Skeletal muscle tissue (tissue), 4 donors: ENCODE results near the gene EHMT1. TPM values are rescaled to one million over a fixed set of nuclear protein-coding genes. Genes with fewer than 3 reads are reported as not detected.
A peak's percentile ranks its signal among the peaks of the same experiment; 100 is the strongest.
"Not testable (repeated sequence)": the region's sequence is repeated elsewhere in the genome, so short reads cannot be mapped to it uniquely, and the experiment has no call there.

Experiments
- H3K27ac ChIP-seq: one replicate; pipeline ENCODE4 v1.7.0; 2013; ENCODE audit warnings: mild to moderate bottlenecking, low read depth, low read length, inconsistent platforms
- H3K27me3 ChIP-seq, 3 donors: one replicate each; pipeline ENCODE4 v1.7.0; 2013; ENCODE audit warnings: low read length in 3 of 3; ENCODE audit not compliant: control insufficient read depth in 3 of 3, insufficient read depth in 3 of 3
- H3K36me3 ChIP-seq, 3 donors: one replicate each; pipeline ENCODE4 v1.7.0; 2013; ENCODE audit warnings: low read length in 3 of 3; ENCODE audit not compliant: control insufficient read depth in 3 of 3, insufficient read depth in 3 of 3
- H3K4me1 ChIP-seq, 3 donors: one replicate each; pipeline ENCODE4 v1.7.0; 2013; ENCODE audit warnings: low read length in 3 of 3, mild to moderate bottlenecking in 3 of 3; ENCODE audit not compliant: control insufficient read depth in 3 of 3, insufficient read depth in 3 of 3
- H3K4me3 ChIP-seq, 3 donors: one replicate each; pipeline ENCODE4 v1.7.0; 2013; ENCODE audit warnings: low read length in 3 of 3
- H3K9ac ChIP-seq, 3 donors: one replicate each; pipeline ENCODE4 v1.7.0; 2013; ENCODE audit warnings: low read length in 3 of 3, mild to moderate bottlenecking in 3 of 3, moderate library complexity in 2 of 3, low read depth in 1 of 3
- H3K9me3 ChIP-seq, 3 donors: one replicate each; pipeline ENCODE4 v1.7.0; 2013; ENCODE audit warnings: low read length in 3 of 3; ENCODE audit not compliant: control insufficient read depth in 3 of 3
- total RNA-seq: library from RNA; depleted of rRNA; stranded (reverse); fragments of >200 nt; gene quantifications from one replicate; pipeline ENCODE4 v1.2.3, GENCODE V29; 2014
- donor health status: Osteomylitis.

EHMT1 gene
- total RNA-seq, 1 donor from 2014 or later, result 43.3 TPM

DNA sequence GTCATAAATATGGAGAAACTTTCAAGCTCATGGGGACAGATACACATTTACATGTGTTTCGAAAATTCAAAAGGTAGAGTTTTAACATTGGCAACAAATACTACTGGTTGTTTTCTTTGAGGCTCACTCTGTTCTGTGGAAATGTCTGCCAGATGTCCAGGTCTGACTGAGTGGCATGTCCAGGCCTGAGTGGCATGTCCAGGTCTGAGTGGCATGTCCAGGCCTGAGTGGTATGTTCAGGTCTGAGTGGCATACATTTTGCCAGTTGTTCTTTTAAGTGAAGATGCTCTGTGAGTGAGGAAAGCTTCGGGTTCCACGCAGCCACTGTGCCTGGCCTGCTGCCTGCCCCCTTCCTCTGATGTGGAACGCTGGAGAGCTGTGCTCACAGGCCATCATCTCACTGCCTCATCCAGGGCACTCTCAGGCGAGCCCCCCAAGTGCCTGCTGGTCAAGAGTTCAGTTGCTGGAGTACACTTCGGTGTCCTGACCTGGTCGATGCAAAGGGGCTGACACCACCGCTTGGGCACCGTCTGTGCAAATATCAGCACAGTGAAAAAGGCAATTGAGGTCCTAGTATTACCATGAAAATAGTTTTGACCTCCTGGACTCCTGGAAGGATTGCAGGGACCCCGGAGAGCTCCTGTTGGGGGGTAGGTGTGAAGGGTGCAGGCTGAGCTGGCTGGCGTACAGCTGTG, 89.9 kb downstream of the EHMT1 start:
- H3K27me3 ChIP-seq, result no peaks in the 10 kb centered on the region
- H3K4me1 ChIP-seq, result peaks cover 5 to 12% (median 8%) of the 10 kb centered on the region in 3 donors
- H3K9ac ChIP-seq, result no peak overlapping the region
- H3K27ac ChIP-seq, result no peak overlapping the region
- no peaks in the 10 kb centered on the region for H3K9me3 ChIP-seq
- peaks cover 5 to 14% (median 12%) of the 10 kb centered on the region in 3 donors for H3K36me3 ChIP-seq
- H3K4me3 ChIP-seq, result no peak overlapping the region

DNA sequence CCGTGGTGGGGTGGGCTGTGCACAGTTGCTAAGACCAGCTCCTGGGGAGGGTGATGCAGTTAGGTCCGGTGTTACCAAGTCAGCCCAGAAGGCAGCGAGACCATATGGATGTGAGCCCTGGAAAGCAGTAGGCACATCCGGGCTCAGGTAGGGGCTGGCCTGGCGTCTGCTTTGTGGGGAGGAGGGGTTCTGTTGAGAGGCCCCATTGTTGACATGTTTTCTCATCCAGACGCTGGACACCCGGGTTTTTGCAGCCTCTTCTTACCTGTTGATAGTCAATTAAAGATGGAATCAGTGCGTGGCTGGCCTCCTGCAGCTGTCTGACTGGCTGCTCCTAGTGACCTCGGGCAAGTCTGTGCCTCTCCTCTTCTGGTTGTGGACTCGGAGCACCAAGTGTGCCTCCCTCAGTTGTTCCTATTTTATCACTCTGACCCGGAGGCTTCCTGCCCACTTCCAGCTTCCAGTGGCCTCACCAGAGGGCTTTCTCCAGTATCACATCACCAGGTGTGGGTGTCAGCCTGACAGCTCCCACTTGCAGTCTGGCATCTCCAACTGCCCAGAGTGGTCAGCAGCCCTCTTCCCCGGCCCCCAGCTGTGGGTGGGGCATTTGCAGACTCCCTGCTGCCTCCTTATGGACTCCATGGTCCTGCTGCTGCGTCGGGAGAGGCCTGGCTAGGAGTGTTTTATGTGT, 90.8 kb downstream of the EHMT1 start:
- H3K9ac ChIP-seq, result peak overlapping the region in 1 of 3 donors; percentile 3
- peaks cover 5 to 12% (median 8%) of the 10 kb centered on the region in 3 donors for H3K4me1 ChIP-seq
- H3K36me3 ChIP-seq, result peaks cover 5 to 14% (median 12%) of the 10 kb centered on the region in 3 donors
- H3K4me3 ChIP-seq, result no peak overlapping the region
- H3K9me3 ChIP-seq, result no peaks in the 10 kb centered on the region
- H3K27me3 ChIP-seq, result no peaks in the 10 kb centered on the region
- no peak overlapping the region for H3K27ac ChIP-seq

DNA sequence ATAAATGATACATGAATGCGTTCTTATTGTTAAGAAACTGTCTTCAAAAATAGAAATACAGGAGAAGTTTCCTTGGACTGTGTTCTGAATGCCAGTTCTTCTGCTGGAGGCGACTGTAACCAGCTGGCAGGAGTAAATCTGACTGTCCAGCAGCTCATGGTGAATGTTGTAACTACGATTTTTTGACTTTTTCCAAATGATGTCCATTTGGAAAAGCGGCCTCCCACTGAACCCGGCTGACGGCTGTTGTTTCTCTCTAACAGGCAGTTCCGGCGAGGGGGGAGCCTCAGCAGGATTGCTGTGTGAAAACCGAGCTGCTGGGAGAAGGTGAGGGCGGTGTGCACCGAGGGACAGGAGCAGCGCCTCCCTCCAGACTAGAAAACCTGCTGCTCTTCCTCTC, 91.9 kb downstream of the EHMT1 start:
- H3K27me3 ChIP-seq, result no peaks in the 10 kb centered on the region
- H3K4me1 ChIP-seq, result peaks cover 0 to 16% (median 11%) of the 10 kb centered on the region in 3 donors
- H3K4me3 ChIP-seq, result no peak overlapping the region
- no peak overlapping the region for H3K9ac ChIP-seq
- peaks cover 5 to 14% (median 12%) of the 10 kb centered on the region in 3 donors for H3K36me3 ChIP-seq
- no peaks in the 10 kb centered on the region for H3K9me3 ChIP-seq
- no peak overlapping the region for H3K27ac ChIP-seq

DNA sequence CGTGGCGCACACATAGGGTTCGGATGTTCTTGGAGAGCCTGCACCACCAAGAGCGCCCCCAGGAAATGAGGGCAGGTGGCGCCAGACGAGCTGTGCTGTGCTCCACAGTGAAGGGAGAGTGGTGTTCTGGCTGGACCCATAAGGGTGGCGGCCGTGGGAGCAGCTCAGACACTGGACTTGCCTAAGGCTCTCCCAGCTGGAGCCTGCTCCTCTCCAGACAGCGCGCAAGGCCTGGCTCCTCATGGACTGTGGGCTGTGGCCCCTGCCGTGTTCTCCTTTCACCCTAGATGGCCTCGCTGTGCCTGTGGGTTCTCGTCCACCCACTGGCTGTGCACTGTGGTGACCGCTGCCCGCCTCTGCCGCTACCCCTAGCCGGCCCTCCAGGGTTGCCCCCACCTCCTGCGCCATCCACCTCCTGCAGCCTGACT, 92.9 kb downstream of the EHMT1 start:
- H3K9me3 ChIP-seq, result peaks cover 0 to 2% (median 0%) of the 10 kb centered on the region in 3 donors
- H3K27me3 ChIP-seq, result no peaks in the 10 kb centered on the region
- H3K4me1 ChIP-seq, result peaks cover 0 to 16% (median 11%) of the 10 kb centered on the region in 3 donors
- no peak overlapping the region for H3K4me3 ChIP-seq
- no peak overlapping the region for H3K27ac ChIP-seq
- no peak overlapping the region for H3K9ac ChIP-seq
- peaks cover 8 to 17% (median 16%) of the 10 kb centered on the region in 3 donors for H3K36me3 ChIP-seq

DNA sequence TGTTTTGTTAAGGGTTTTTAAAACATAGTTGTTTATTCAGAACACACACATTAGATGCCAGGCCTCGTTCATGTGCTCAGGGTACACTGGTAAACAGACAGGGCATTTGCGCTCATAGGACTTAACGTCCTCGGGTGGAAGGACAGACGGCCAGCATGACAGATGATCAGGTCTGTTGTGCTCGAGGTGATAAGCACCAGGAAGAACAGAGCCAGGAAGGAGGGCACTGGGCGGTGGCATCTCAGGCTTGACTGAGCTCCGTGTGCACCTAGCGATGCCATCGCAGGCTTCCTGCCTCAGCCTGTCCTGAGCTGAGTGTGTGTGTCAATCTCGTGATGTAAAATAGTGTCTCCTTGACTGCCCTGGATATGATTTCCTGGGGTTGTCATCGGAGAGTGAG, 96.5 kb downstream of the EHMT1 start:
- H3K36me3 ChIP-seq, result peaks cover 25 to 41% (median 35%) of the 10 kb centered on the region in 3 donors
- H3K9me3 ChIP-seq, result peaks cover 0 to 11% (median 0%) of the 10 kb centered on the region in 3 donors
- no peaks in the 10 kb centered on the region for H3K27me3 ChIP-seq
- H3K9ac ChIP-seq, result peak overlapping the region in 1 of 3 donors; percentile 25
- H3K4me1 ChIP-seq, result peaks cover 0 to 6% (median 4%) of the 10 kb centered on the region in 3 donors
- no peak overlapping the region for H3K4me3 ChIP-seq
- no peak overlapping the region for H3K27ac ChIP-seq

DNA sequence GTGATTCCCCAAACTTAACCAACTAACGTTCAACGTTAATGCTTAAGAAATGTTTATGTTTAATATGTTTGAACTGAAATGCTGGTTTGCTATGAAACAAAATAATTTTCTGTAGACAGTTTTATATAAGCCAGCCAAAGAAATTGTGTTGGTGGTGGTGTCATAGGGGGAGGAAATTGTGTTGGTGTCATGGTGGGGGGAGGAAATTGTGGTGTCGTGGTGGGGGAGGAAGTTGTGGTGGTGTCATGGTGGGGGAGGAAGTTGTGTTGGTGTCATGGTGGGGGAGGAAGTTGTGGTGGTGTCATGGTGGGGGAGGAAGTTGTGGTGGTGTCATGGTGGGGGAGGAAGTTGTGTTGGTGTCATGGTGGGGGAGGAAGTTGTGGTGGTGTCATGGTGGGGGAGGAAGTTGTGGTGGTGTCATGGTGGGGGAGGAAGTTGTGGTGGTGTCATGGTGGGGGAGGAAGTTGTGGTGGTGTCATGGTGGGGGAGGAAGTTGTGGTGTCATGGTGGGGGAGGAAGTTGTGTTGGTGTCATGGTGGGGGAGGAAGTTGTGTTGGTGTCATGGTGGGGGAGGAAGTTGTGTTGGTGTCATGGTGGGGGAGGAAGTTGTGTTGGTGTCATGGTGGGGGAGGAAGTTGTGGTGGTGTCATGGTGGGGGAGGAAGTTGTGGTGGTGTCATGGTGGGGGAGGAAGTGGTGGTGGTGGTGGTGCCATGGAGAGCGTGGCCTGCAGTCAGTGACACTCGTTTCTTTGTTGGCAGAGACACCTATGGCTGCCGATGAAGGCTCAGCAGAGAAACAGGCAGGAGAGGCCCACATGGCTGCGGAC, 97.3 kb downstream of the EHMT1 start:
- not testable (repeated sequence) for H3K4me1 ChIP-seq, H3K27me3 ChIP-seq, H3K27ac ChIP-seq, H3K4me3 ChIP-seq, H3K9ac ChIP-seq
- Histone ChIP-seq H3K36me3 (peaks cover 25 to 41% (median 36%) of the 10 kb centered on the region in 3 donors), H3K9me3 (peaks cover 0 to 11% (median 0%) of the 10 kb centered on the region in 3 donors)

DNA sequence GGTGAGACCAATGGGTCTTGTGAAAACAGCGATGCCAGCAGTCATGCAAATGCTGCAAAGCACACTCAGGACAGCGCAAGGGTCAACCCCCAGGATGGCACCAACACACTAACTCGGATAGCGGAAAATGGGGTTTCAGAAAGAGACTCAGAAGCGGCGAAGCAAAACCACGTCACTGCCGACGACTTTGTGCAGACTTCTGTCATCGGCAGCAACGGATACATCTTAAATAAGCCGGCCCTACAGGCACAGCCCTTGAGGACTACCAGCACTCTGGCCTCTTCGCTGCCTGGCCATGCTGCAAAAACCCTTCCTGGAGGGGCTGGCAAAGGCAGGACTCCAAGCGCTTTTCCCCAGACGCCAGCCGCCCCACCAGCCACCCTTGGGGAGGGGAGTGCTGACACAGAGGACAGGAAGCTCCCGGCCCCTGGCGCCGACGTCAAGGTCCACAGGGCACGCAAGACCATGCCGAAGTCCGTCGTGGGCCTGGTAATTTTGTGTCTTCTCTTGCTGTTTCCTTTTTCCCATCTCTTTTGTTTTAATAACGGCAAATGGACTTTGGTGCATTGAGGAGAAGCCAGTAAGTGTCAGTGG, 98.0 kb downstream of the EHMT1 start:
- Histone ChIP-seq H3K9me3 (peaks cover 0 to 11% (median 0%) of the 10 kb centered on the region in 3 donors), H3K36me3 (peaks cover 23 to 35% (median 30%) of the 10 kb centered on the region in 3 donors), H3K4me3 (no peak overlapping the region), H3K9ac (no peak overlapping the region), H3K27me3 (no peaks in the 10 kb centered on the region), H3K27ac (no peak overlapping the region), H3K4me1 (peaks cover 0 to 4% (median 4%) of the 10 kb centered on the region in 3 donors)

DNA sequence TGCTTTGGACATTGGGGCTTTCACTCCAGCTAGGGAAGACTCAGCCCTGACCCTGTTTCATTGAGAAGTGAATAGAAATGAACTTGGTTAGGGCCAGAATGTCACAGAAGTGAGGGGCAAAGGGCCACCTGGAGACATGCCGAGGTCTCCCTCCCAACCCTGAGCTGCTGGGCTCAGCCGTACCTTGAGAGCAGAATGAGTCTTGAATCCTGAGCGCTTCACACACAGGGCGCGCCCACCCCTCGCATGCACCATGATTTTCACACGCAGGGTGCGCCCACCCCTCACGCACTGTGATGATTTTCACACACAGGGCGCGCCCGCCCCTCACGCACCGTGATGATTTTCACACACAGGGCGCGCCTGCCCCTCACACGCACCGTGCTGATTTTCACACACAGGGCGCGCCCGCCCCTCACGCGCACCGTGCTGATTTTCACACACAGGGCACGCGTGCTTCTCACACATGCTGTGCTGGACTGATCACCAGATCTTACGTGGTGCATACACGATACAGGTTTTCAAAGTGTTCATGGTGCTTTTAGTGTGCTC, 99.0 kb downstream of the EHMT1 start:
- H3K27ac ChIP-seq, result no peak overlapping the region
- H3K36me3 ChIP-seq, result peaks cover 19 to 29% (median 25%) of the 10 kb centered on the region in 3 donors
- no peak overlapping the region for H3K4me3 ChIP-seq
- H3K9me3 ChIP-seq, result peaks cover 0 to 11% (median 0%) of the 10 kb centered on the region in 3 donors
- no peaks in the 10 kb centered on the region for H3K27me3 ChIP-seq
- no peak overlapping the region for H3K9ac ChIP-seq
- peaks cover 0 to 7% (median 4%) of the 10 kb centered on the region in 3 donors for H3K4me1 ChIP-seq

DNA sequence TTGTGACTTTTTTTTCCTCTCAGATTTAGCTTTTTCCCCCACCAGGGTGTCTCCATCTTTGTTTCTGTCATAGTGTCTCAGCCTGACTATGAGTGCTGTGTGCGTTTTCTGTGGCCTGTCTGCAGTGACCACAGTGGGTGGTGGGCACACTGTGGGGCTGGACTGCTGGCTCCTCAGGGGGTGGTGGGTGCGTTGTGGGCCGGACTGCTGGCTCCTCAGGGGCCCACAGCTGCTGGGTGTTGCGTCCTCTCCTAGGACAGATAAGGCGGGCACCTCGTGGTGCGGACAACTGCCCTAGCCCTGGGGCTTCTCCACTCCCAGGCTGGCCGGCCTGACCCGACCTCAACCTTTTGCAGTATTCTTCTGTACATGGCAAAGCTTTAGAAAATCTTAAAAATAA, 100.4 kb downstream of the EHMT1 start:
- Histone ChIP-seq H3K36me3 (peaks cover 19 to 29% (median 25%) of the 10 kb centered on the region in 3 donors), H3K9ac (no peak overlapping the region), H3K9me3 (peaks cover 0 to 11% (median 0%) of the 10 kb centered on the region in 3 donors), H3K4me1 (peaks cover 0 to 12% (median 9%) of the 10 kb centered on the region in 3 donors), H3K4me3 (no peak overlapping the region), H3K27ac (no peak overlapping the region), H3K27me3 (no peaks in the 10 kb centered on the region)
